ENCODE measurements around the gene ATP7B.
"Not testable (repeated sequence)": the region's sequence is repeated elsewhere in the genome, so short reads cannot be mapped to it uniquely, and the experiment has no call there.

The ATP7B gene

DNA sequence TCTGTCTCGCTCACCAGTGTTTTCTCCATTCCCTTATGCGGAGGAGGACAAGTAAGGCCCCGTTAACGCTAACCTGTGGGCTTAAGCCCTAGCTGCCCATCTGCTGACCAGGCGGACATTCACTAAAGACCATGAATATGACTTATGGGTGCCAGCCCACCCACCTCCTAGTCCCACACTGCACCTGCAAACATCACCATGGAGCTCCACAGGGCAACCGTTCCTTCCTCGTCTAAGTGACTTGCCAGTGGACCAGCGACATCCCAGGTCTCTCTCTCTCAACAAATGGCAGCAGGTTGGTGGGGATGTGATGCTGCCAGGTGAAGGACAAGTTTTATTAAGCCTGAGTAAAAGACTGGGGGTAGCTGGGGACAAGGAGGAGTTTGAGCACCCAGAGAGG, 94.3 kb downstream of the ATP7B start:
- DNase-seq = no peak

- no peak for DNase-seq
Measured at GRCh38 chr13:51916051-51916818, 95.0 kb downstream of the ATP7B start.

DNA sequence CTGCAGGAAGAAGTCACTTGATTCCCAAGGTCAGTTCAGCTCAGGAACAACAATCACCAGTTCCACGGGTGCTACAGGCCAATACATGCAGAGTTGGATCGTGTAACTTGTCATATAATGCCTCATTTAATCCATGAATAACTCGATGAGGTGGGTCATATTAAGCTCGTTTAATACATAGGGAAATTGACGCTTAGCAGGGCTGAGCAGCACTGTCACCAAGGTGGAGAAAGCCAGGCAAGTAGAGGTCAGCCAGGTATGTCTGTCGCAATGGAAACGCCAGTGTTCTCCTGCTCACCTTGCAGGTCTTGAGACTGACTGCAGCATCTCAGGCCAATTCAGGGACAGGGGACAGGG, 97.1 kb downstream of the ATP7B start:
- DNase-seq = no peak

DNA sequence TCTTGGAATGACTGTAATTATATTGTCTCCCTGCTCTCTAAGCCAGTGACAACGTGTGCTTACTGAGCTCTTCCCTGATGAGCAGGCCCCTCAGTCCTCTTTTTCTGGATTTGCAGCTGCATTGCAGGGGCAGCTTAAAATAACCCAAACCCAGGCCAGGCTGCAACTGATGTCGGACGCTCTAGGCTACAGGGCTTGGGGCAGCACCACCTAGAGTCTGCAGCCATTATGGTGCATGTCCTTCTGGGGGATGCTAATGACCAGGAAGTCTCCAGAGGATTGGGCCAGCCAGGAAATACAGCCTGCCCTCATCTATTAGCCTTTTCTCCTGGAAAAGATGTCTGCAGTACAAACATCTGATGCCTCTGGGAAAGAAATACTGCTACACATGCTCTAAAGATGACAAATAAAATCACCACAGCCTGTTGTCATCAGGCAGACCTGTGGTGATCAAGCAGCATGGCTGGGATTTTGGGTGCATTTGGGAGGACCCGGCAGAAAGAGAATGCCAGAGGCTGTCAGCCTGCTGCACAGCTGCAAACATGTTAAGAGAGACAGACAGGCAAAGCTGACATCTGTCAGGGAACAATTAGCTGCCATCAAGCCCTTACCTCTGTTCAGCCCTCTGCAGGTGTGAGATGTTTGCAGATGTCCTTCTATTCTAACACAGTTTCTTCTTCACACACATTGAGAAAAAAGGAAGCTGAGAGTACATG, 97.7 kb downstream of the ATP7B start:
- DNase-seq = no peak

- DNase-seq = no peak
Measured at GRCh38 chr13:51912511-51913225, 98.6 kb downstream of the ATP7B start.

DNA sequence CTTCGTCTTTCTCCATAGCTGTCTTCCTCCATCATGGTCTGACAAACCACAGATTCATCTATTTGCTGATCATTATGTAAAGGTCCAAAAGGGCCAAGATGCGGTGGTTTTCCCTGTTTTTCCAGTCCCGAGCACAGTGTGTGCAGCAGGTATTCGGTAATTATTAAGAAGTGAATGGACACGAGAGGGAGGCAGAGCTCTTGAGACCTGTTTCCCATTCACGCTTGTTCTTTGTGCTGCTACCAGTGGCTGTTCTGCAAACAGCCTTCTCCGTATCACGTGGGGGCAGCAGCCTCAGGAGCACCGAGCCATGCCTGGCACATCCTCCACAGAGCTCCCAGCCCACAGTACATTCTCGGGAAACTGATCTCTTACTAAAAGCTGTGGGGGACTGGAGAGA, 99.2 kb downstream of the ATP7B start:
- DNase-seq = no peak

DNA sequence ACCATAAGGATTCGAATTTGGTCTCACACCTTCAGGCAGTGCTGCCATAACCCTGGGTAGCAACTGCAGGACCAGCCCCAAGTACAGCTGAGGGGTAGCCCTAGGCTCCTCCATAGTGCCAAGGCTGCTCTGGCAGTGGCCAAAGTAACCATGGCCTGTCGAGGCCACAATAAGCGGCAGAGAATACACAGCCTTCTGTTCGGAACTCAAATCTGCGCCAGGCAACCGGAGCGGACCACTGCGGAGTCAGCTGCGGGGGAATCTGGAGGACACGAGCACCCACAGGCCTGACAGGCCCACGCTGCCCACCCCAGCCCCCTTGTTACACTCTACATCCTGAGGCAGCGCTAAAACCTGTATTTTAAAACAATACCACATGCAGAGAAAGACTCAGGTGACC, 100.7 kb downstream of the ATP7B start:
- DNase-seq = no peak

DNA sequence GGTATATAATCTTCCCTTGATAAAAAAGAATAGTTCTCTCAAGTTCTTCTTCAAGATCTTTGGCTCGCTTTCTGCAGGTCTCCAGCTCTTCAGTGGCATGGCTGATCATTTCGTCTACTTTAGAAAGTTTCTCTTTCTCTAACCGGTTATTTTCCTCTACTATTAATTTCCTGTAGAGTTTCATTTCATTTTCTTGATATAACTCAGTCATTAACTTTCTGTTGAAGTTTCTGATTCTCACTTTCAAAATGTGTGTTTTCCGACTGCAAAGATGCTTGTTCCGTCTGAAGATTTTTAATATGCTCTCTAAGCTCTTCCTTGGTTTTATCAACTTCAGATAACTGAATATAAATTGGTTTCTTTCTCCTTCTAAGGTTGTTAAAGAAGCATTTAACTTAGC, 102.0 kb downstream of the ATP7B start:
- DNase-seq = not testable (repeated sequence)

GRCh38 chr13:51907040-51907732, 104.1 kb downstream of the ATP7B start:
- no peak for DNase-seq

- no peak for DNase-seq
Measured at GRCh38 chr13:51906581-51906980, 104.7 kb downstream of the ATP7B start.

DNA sequence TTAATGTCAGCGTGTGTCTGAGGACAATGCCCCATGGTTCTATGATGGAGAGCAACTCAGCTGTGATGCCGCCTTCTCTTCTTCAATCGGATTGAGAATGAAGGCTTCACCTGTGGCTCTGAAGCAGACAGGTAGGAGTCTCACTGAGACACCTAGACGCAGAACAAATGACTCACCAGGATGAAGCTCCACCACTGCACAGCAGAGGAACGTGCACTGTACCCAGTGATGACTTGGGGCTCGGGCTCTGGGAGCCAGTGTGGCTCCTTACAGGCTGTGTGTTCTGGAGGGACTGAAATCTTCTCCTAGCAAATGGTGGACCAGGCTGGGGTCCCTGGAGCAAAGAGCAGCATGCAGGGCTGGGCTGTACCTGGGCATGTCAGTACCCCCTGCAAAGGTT, 105.5 kb downstream of the ATP7B start:
- DNase-seq = no peak

DNA sequence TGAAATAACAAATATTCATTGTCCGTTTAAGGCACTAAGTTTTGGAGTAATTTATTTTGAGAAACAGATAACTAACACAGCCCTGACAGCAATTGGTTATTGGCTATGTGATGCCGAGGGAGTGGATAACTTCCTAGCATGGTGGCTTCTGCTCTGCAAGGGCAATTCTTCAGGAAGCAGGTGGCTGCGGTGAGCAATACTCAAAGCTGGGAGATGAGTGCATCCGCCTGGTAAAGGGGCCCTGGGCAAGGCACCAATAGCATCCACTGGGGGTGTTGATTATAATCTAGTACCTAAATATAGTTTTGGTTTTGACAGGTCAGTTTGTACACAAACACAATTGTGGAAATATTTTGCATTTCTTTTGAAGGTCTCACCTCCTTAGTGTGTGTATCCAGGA, 108.5 kb downstream of the ATP7B start:
- peak; percentile 3 for DNase-seq

DNA sequence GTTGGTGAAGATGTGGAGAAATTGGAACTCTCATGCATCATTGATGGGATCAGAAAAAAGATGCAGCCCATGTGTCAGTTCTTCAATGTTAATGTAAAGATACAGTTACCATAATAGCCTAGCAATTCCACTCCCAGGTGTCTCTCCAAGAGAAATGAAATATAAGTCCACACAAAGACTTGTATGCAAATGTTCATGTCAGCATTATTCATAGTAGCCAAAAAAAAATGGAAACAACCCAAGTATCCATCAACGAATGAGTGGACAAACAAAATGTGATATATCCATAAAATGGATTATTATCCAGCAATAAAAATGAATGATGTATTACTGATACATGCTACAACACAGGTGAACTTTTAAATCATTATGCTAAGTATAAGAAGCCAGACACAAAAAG, 110.8 kb downstream of the ATP7B start:
- DNase-seq = no peak

GRCh38 chr13:51895906-51896888, 115.1 kb downstream of the ATP7B start:
- DNase-seq = peak; percentile 60

- no peak for DNase-seq
Measured at GRCh38 chr13:51894239-51894638, 117.0 kb downstream of the ATP7B start.

- no peak for DNase-seq
Measured at GRCh38 chr13:51892657-51893056, 118.6 kb downstream of the ATP7B start.

GRCh38 chr13:51887468-51887867, 123.8 kb downstream of the ATP7B start:
- no peak for DNase-seq

GRCh38 chr13:51885651-51886050, 125.6 kb downstream of the ATP7B start:
- no peak for DNase-seq

DNA sequence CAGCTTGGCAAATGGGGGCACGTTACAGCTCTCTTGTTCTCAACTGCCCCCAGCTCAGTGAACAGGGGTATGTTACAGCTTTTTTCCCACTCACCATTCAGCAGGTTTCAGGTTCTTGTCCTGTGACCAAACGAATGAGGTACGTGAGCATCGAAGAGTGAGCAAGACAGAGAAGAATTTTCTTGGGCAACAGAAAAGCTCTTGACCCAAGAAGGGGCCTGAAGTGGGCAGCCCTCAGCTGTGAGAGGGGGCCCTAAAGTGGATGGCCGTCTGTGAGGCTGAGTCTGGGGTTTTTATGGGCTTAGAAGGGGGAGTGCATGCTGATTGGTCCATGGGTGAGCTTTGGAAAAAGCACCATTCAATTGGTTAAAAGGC, 128.0 kb downstream of the ATP7B start:
- no peak for DNase-seq

All from CD4-positive, alpha-beta T cell treated with Interleukin-6 for 4 hours (primary cell).